ENCODE results near the gene EEF1AKMT2.

EEF1AKMT2 gene

GRCh38 chr10:124765256-124765655, 26.4 kb downstream of the EEF1AKMT2 start:
- POLR2A ChIA-PET, result no interaction called here
- no peak for DNase-seq (ENCODE audit: extremely low spot score)
- CTCF ChIA-PET, result interaction anchor here (0.6 kb wide), 2 partner anchors 218 to 375 kb away, joined by 4 to 5 read pairs; no protein-coding TSS in a partner anchor
- TF ChIP-seq LEF1 (IDR thresholded peaks at IDR 0.05; ENCODE audit: borderline replicate concordance) (no peak), NFRKB (IDR thresholded peaks at IDR 0.05) (no peak), L3MBTL2 (conservative IDR thresholded peaks at IDR 0.05) (no peak), FOXK2 (IDR thresholded peaks at IDR 0.05) (no peak), SUZ12 (IDR thresholded peaks at IDR 0.05) (no peak), FOXA1 (IDR thresholded peaks at IDR 0.05) (no peak), ELF4 (IDR thresholded peaks at IDR 0.05) (no peak), SP1 (IDR thresholded peaks at IDR 0.05) (no peak), CTBP1 (IDR thresholded peaks at IDR 0.05; ENCODE audit: borderline replicate concordance) (no peak), ARNT (IDR thresholded peaks at IDR 0.05) (no peak), TARDBP (IDR thresholded peaks at IDR 0.05) (no peak), FOXM1 (IDR thresholded peaks at IDR 0.05; ENCODE audit: borderline replicate concordance) (no peak), ZNF384 (IDR thresholded peaks at IDR 0.05) (no peak), BHLHE40 (IDR thresholded peaks at IDR 0.05; ENCODE audit: borderline replicate concordance) (no peak), HDGF (IDR thresholded peaks at IDR 0.05; ENCODE audit: borderline replicate concordance) (no peak)
- TF ChIP-seq, protein P1, sequence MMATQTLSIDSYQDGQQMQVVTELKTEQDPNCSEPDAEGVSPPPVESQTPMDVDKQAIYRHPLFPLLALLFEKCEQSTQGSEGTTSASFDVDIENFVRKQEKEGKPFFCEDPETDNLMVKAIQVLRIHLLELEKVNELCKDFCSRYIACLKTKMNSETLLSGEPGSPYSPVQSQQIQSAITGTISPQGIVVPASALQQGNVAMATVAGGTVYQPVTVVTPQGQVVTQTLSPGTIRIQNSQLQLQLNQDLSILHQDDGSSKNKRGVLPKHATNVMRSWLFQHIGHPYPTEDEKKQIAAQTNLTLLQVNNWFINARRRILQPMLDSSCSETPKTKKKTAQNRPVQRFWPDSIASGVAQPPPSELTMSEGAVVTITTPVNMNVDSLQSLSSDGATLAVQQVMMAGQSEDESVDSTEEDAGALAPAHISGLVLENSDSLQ (IDR thresholded peaks at IDR 0.05), result no peak

- CTCF ChIA-PET, result interaction anchor here (0.7 kb wide), 1 partner anchor 1017 kb away, joined by 3 read pairs; no protein-coding TSS in a partner anchor
- no peak for DNase-seq (ENCODE audit: extremely low spot score)
- TF ChIP-seq FOXA1 (IDR thresholded peaks at IDR 0.05) (no peak), CTBP1 (IDR thresholded peaks at IDR 0.05; ENCODE audit: borderline replicate concordance) (no peak), TARDBP (IDR thresholded peaks at IDR 0.05) (no peak), SUZ12 (IDR thresholded peaks at IDR 0.05) (no peak), NFRKB (IDR thresholded peaks at IDR 0.05) (no peak)
- POLR2A ChIA-PET, result no interaction called here
Observed at GRCh38 chr10:124763267-124763666, 28.4 kb downstream of the EEF1AKMT2 start.

DNA sequence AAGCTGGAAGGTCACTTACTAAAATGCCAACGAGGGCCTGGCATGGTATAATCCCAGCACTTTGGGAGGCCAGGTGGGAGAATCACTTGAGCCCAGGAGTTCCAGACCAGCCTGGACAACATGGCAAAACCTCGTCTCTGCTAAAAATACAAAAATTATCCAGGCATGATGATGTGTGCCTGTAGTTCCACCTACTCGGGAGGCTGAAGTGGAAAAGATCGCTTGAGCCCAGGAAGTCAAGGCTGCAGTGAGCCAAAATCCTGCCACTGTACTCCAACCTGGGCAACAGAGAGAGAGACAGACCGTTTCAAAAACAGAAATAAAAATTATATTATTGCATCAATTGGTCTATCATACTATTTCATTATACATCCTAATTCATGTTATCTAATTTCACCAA, 29.4 kb downstream of the EEF1AKMT2 start:
- POLR2A ChIA-PET, result no interaction called here
- CTCF ChIA-PET, result interaction anchor here (0.6 kb wide), 1 partner anchor 9 kb away, joined by 6 read pairs; no protein-coding TSS in a partner anchor
- DNase-seq (ENCODE audit: extremely low spot score), result no peak
- TF ChIP-seq ZNF384 (IDR thresholded peaks at IDR 0.05), result no peak
- TF ChIP-seq TARDBP (IDR thresholded peaks at IDR 0.05), result no peak
- no peak for TF ChIP-seq LEF1 (IDR thresholded peaks at IDR 0.05; ENCODE audit: borderline replicate concordance)
- TF ChIP-seq HDGF (IDR thresholded peaks at IDR 0.05; ENCODE audit: borderline replicate concordance), result no peak
- TF ChIP-seq ARNT (IDR thresholded peaks at IDR 0.05), result no peak
- no peak for TF ChIP-seq FOXA1 (IDR thresholded peaks at IDR 0.05)
- no peak for TF ChIP-seq SUZ12 (IDR thresholded peaks at IDR 0.05)
- TF ChIP-seq BHLHE40 (IDR thresholded peaks at IDR 0.05; ENCODE audit: borderline replicate concordance), result no peak
- no peak for TF ChIP-seq NFRKB (IDR thresholded peaks at IDR 0.05)
- TF ChIP-seq FOXM1 (IDR thresholded peaks at IDR 0.05; ENCODE audit: borderline replicate concordance), result no peak
- no peak for TF ChIP-seq SP1 (IDR thresholded peaks at IDR 0.05)
- TF ChIP-seq CTBP1 (IDR thresholded peaks at IDR 0.05; ENCODE audit: borderline replicate concordance), result no peak
- TF ChIP-seq ELF4 (IDR thresholded peaks at IDR 0.05), result no peak
- TF ChIP-seq, protein P1 (IDR thresholded peaks at IDR 0.05), result no peak
- no peak for TF ChIP-seq L3MBTL2 (conservative IDR thresholded peaks at IDR 0.05)

DNA sequence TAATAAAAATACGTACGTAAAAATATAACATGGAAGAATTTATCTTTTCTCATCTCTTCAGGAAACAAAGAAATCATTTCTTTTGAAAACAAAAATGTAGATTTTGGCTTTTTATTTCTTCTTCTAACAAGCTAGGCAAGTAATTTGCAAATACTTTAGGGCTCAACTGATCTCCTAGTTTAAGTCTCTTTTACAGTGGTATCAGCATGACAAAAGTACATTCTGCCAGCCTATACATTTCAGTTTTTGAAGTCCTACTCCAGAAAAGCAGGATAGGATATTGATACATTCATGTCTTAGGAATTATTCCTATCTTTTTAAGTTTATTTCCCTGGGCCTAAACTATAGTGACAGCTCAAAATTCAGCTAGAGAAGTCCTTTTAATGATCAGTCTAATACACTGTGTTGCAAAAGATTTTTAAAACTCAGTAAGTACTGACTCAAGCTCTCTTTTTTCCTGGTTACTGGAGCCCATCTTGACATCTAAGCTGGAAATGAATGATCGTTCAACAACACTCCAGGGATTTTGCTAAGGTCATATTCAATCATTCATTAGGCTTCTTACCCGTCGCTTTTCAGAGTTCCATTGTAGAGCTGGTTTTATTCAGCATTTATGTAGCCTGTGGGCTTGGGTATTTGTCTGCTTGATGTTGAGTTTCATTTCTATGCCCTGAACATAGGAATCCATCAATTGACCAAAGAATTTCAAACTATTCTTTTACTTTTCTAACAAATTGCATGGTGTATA, 35.4 kb downstream of the EEF1AKMT2 start:
- TF ChIP-seq NFRKB (IDR thresholded peaks at IDR 0.05), result no peak
- no peak for TF ChIP-seq TARDBP (IDR thresholded peaks at IDR 0.05)
- no peak for TF ChIP-seq FOXK2 (IDR thresholded peaks at IDR 0.05)
- TF ChIP-seq ARNT (IDR thresholded peaks at IDR 0.05), result no peak
- TF ChIP-seq, protein P1 (IDR thresholded peaks at IDR 0.05), result no peak
- no peak for TF ChIP-seq BHLHE40 (IDR thresholded peaks at IDR 0.05; ENCODE audit: borderline replicate concordance)
- TF ChIP-seq ZNF384 (IDR thresholded peaks at IDR 0.05), result no peak
- TF ChIP-seq FOXM1 (IDR thresholded peaks at IDR 0.05; ENCODE audit: borderline replicate concordance), result no peak
- TF ChIP-seq SUZ12 (IDR thresholded peaks at IDR 0.05), result no peak
- ChIA-PET POLR2A (interaction anchor here (1.4 kb wide), 1 partner anchor 36 kb away, joined by 7 read pairs; the partner anchor contains the start of gene EEF1AKMT2), CTCF (no interaction called here)
- DNase-seq (ENCODE audit: extremely low spot score), result no peak

GRCh38 chr10:124755581-124755980, 36.1 kb downstream of the EEF1AKMT2 start:
- no peak for DNase-seq (ENCODE audit: extremely low spot score)
- CTCF ChIA-PET, result interaction anchor here (1.0 kb wide), 1 partner anchor 14 kb away, joined by 3 read pairs; no protein-coding TSS in a partner anchor
- POLR2A ChIA-PET, result interaction anchor here (1.4 kb wide), 1 partner anchor 36 kb away, joined by 7 read pairs; the partner anchor contains the start of gene EEF1AKMT2
- no peak for TF ChIP-seq ARNT (IDR thresholded peaks at IDR 0.05)
- TF ChIP-seq FOXK2 (IDR thresholded peaks at IDR 0.05), result no peak
- TF ChIP-seq FOXA1 (IDR thresholded peaks at IDR 0.05), result no peak
- no peak for TF ChIP-seq ELF4 (IDR thresholded peaks at IDR 0.05)
- no peak for TF ChIP-seq LEF1 (IDR thresholded peaks at IDR 0.05; ENCODE audit: borderline replicate concordance)
- no peak for TF ChIP-seq L3MBTL2 (conservative IDR thresholded peaks at IDR 0.05)
- TF ChIP-seq TARDBP (IDR thresholded peaks at IDR 0.05), result no peak

DNA sequence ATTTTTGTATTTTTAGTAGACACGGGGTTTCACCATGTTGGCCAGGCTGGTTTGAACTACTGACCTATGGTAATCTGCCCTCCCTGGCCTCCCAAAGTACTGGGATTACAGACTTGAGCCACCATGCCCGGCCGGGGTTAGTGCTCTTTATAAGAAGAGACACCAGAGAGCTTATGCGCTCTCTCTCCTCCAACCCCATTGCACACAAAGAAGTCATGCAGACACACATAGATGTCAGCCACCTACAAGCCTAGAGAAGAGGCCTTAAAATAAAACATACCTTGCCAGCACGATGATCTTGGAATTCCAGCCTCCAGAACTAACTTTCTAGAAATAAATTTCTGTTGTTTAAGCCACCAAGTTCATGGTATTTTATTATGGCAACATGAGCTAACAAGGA, 37.5 kb downstream of the EEF1AKMT2 start:
- DNase-seq (ENCODE audit: extremely low spot score), result no peak
- TF ChIP-seq SUZ12 (IDR thresholded peaks at IDR 0.05) (no peak), CTBP1 (IDR thresholded peaks at IDR 0.05; ENCODE audit: borderline replicate concordance) (no peak), NFRKB (IDR thresholded peaks at IDR 0.05) (no peak), ARNT (IDR thresholded peaks at IDR 0.05) (no peak), FOXM1 (IDR thresholded peaks at IDR 0.05; ENCODE audit: borderline replicate concordance) (no peak), BHLHE40 (IDR thresholded peaks at IDR 0.05; ENCODE audit: borderline replicate concordance) (no peak), ZNF384 (IDR thresholded peaks at IDR 0.05) (no peak), FOXK2 (IDR thresholded peaks at IDR 0.05) (no peak), ELF4 (IDR thresholded peaks at IDR 0.05) (no peak), TARDBP (IDR thresholded peaks at IDR 0.05) (no peak), HDGF (IDR thresholded peaks at IDR 0.05; ENCODE audit: borderline replicate concordance) (no peak), FOXA1 (IDR thresholded peaks at IDR 0.05) (no peak), L3MBTL2 (conservative IDR thresholded peaks at IDR 0.05) (no peak), LEF1 (IDR thresholded peaks at IDR 0.05; ENCODE audit: borderline replicate concordance) (no peak), SP1 (IDR thresholded peaks at IDR 0.05) (no peak)
- TF ChIP-seq, protein P1 (IDR thresholded peaks at IDR 0.05), result no peak
- ChIA-PET CTCF (interaction anchor here (0.8 kb wide), 1 partner anchor 9 kb away, joined by 5 read pairs; no protein-coding TSS in a partner anchor), POLR2A (no interaction called here)

Data from HEK293T (cell line).